SW480 (cell line): ENCODE measurements around the gene KLHL29.

ENCODE experiments used
- DNase-seq: peaks from one replicate; pipeline ENCODE4 v3.0.0-alpha.2; 2016; ENCODE audit warnings: low spot score

Gene KLHL29

GRCh38 chr2:23696752-23697045 is 311.7 kb downstream of the KLHL29 start:
- DNase-seq, result no peak

- DNase-seq, result no peak
These were observed 312.5 kb downstream of the KLHL29 start for GRCh38 chr2:23697256-23698075.

GRCh38 chr2:23698116-23698693 is 313.2 kb downstream of the KLHL29 start:
- no peak for DNase-seq

- DNase-seq, result no peak
These were observed 314.0 kb downstream of the KLHL29 start for GRCh38 chr2:23698721-23699579.

GRCh38 chr2:23699580-23699925 is 314.6 kb downstream of the KLHL29 start:
- no peak for DNase-seq

GRCh38 chr2:23700627-23701026 is 315.6 kb downstream of the KLHL29 start:
- DNase-seq, result no peak

GRCh38 chr2:23703037-23703582 is 318.1 kb downstream of the KLHL29 start:
- DNase-seq, result no peak

- peak; percentile 13 for DNase-seq
These were observed 318.8 kb downstream of the KLHL29 start for GRCh38 chr2:23703583-23704385.

- no peak for DNase-seq
These were observed 321.0 kb downstream of the KLHL29 start for GRCh38 chr2:23705771-23706612.

GRCh38 chr2:23706613-23707078 is 321.7 kb downstream of the KLHL29 start:
- no peak for DNase-seq

GRCh38 chr2:23707096-23707495 is 322.1 kb downstream of the KLHL29 start:
- DNase-seq, result no peak

- DNase-seq, result no peak
These were observed 323.8 kb downstream of the KLHL29 start for GRCh38 chr2:23708771-23709170.

GRCh38 chr2:23709311-23709710 is 324.3 kb downstream of the KLHL29 start:
- DNase-seq, result no peak

GRCh38 chr2:23711979-23712755 is 327.2 kb downstream of the KLHL29 start:
- DNase-seq, result no peak

GRCh38 chr2:23712756-23713151 is 327.8 kb downstream of the KLHL29 start:
- DNase-seq, result no peak

- peak; percentile 16 for DNase-seq
These were observed 328.4 kb downstream of the KLHL29 start for GRCh38 chr2:23713351-23713750.

GRCh38 chr2:23718931-23719700 is 334.1 kb downstream of the KLHL29 start:
- DNase-seq, result no peak

- DNase-seq, result no peak
These were observed 334.7 kb downstream of the KLHL29 start for GRCh38 chr2:23719716-23720115.

- no peak for DNase-seq
These were observed 335.9 kb downstream of the KLHL29 start for GRCh38 chr2:23720705-23721453.
